MV-4-11 (cell line): ENCODE data around the gene DFFB.

ENCODE experiments used
- DNase-seq: peaks from one replicate; lab custom pipeline; 2025; lab: John Stamatoyannopoulos, UW

The DFFB gene

DNA sequence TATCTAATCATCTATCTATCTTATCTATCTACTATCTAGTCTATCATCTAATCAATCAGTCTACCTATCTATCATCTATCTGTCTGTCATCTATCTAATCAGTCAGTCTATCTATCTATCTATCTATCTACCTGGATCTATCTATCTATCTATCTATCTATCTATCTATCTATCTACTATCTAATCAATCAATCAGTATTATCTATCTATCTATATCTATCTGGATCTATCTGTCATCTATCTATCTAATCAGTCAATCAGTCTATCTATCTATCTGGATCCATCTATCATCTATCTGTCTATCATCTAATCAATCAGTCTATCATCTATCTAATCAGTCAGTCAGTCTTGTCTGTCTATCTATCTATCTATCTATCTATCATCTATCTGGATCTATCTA, 69.7 kb downstream of the DFFB start:
- no peak for DNase-seq

GRCh38 chr1:3928586-3928985, 71.3 kb downstream of the DFFB start:
- no peak for DNase-seq

- DNase-seq = no peak
Measured at GRCh38 chr1:3929126-3929525, 71.8 kb downstream of the DFFB start.

DNA sequence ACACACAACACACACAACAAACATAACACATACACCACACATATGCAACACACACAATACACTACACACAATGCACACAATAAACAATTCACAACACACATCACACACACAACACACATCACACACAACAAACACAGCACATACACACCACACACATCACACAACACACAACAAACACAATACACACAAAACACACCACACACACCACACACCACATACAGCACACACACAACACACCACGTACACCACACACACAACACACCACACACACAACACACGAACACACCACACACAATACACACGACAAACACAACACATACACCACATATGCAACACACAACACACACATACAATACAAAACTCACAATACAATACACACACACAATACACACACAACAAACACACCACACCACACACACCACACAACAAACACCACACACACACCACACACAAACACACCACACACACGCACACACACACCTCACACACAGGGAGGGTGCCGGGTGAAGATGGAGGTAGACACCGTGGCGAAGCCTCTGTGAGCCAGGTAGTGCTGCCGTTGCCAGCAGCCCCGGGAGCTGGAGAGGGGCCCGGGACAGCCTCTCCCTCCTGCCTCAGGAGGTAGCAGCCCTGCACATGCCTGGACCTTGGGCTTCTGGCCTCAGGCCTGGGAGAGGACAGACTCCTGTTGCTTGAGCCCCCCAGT, 73.2 kb downstream of the DFFB start:
- no peak for DNase-seq

- DNase-seq = no peak
Measured at GRCh38 chr1:3931007-3931912, 74.0 kb downstream of the DFFB start.

DNA sequence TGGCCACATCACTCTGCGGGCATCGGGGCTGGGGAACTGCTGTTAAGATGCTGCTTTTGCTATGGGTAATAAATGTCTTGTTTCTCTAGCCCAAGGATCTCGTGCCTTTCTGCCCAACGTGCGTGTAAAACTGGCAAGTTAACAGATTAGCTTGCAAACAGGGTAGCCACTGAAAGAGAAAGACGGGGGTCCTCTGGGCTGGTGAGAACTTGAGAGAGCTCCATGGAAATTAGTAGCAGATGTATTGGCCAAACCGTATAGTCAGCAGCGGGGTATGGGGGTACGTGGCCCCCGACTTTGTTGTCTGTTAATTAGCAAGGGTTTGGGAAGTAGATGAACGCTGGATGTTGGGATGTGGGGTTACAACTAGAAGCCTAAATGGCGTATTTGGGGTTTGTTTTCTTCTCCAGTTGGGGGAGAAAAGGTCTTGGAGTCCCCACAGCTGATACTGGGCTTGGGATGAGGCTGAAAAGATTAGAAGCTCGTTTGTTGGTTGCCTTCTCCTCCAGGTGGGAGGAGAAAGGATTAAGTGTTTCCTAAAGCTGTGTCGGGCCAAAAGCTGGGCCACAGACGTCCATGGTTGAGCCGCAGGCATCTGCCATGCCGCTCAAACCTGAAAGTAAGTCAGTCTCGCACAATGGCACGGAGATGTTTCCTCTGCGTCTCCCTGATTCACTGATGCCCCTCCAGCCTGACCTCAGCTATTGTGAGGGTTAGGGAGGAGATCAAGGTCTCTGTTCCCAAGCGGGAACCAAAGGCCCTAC, 75.1 kb downstream of the DFFB start:
- DNase-seq = no peak
